T-helper 17 cell (primary cell): ENCODE data around the gene MAGI1. TPM values are rescaled to one million over a fixed set of nuclear protein-coding genes. Genes with fewer than 3 reads are reported as not detected.

ENCODE experiments used
- ATAC-seq: fragments of 150-1000 bp; cut with Tn5 transposase; 2 replicates; pipeline ENCODE4 v1.10.0; 2021; ENCODE audit warnings: mild to moderate bottlenecking, moderate library complexity
- DNase-seq, 3 donors: peaks; one replicate each; pipeline versions ENCODE4 v3.0.0 to v3.0.0-alpha.2; 2020 to 2021
- H3K9me3 ChIP-seq: one replicate; pipeline ENCODE4 v1.7.0; 2013; ENCODE audit warnings: low read length, mild to moderate bottlenecking; ENCODE audit not compliant: control insufficient read depth, poor library complexity, severe bottlenecking
- H3K27ac Mint-ChIP-seq: one replicate; pipeline ENCODE4 v1.8.0; 2022; ENCODE audit warnings: mild to moderate bottlenecking, moderate library complexity, mixed read lengths
- H3K27me3 Mint-ChIP-seq: one replicate; pipeline ENCODE4 v1.8.0; 2022; ENCODE audit warnings: mixed read lengths
- H3K36me3 Mint-ChIP-seq: one replicate; pipeline ENCODE4 v1.8.0; 2022; ENCODE audit warnings: low read depth, mixed read lengths
- H3K4me1 Mint-ChIP-seq: one replicate; pipeline ENCODE4 v1.8.0; 2022; ENCODE audit warnings: mild to moderate bottlenecking, mixed read lengths
- H3K4me3 Mint-ChIP-seq: one replicate; pipeline ENCODE4 v1.8.0; 2022; ENCODE audit warnings: mild to moderate bottlenecking, moderate library complexity, mixed read lengths
- total RNA-seq, 4 donors: library from RNA in 2 of 4; stranded (reverse) in 2 of 4; gene quantifications; one replicate each; pipeline ENCODE4 v1.2.3 and lab custom pipeline; 2022 to 2026

Gene MAGI1
- total RNA-seq, 2 donors from 2014 or later = not detected

- Mint-ChIP-seq H3K36me3 (no peaks in the 10 kb centered on the region), H3K4me1 (no peaks in the 10 kb centered on the region), H3K4me3 (no peak overlapping the region), H3K27me3 (no peaks in the 10 kb centered on the region), H3K27ac (no peak overlapping the region)
- H3K9me3 ChIP-seq = no peaks in the 10 kb centered on the region
- ATAC-seq (no peak), DNase-seq (no peak)
Observed at GRCh38 chr3:65776494-65776893, 262.2 kb downstream of the MAGI1 start.

- Mint-ChIP-seq H3K4me1 (no peaks in the 10 kb centered on the region), H3K27ac (no peak overlapping the region), H3K4me3 (no peak overlapping the region), H3K36me3 (no peaks in the 10 kb centered on the region), H3K27me3 (no peaks in the 10 kb centered on the region)
- H3K9me3 ChIP-seq = no peaks in the 10 kb centered on the region
- ATAC-seq (no peak), DNase-seq (no peak)
Observed at GRCh38 chr3:65776081-65776480, 262.6 kb downstream of the MAGI1 start.

GRCh38 chr3:65772758-65773157, 266.0 kb downstream of the MAGI1 start:
- no peaks in the 10 kb centered on the region for H3K4me1 Mint-ChIP-seq
- no peak for DNase-seq
- no peak for ATAC-seq
- H3K36me3 Mint-ChIP-seq = no peaks in the 10 kb centered on the region
- H3K27me3 Mint-ChIP-seq = no peaks in the 10 kb centered on the region
- H3K27ac Mint-ChIP-seq = no peak overlapping the region
- H3K4me3 Mint-ChIP-seq = no peak overlapping the region
- no peaks in the 10 kb centered on the region for H3K9me3 ChIP-seq

GRCh38 chr3:65767551-65767950, 271.2 kb downstream of the MAGI1 start:
- Mint-ChIP-seq H3K4me1 (no peaks in the 10 kb centered on the region), H3K4me3 (no peak overlapping the region), H3K27ac (no peak overlapping the region), H3K36me3 (no peaks in the 10 kb centered on the region), H3K27me3 (no peaks in the 10 kb centered on the region)
- DNase-seq (no peak), ATAC-seq (no peak)
- H3K9me3 ChIP-seq = no peaks in the 10 kb centered on the region

- no peaks in the 10 kb centered on the region for H3K9me3 ChIP-seq
- ATAC-seq = no peak
- DNase-seq = no peak
- Mint-ChIP-seq H3K4me3 (no peak overlapping the region), H3K27me3 (no peaks in the 10 kb centered on the region), H3K27ac (no peak overlapping the region), H3K4me1 (no peaks in the 10 kb centered on the region), H3K36me3 (no peaks in the 10 kb centered on the region)
Observed at GRCh38 chr3:65762235-65762580, 276.5 kb downstream of the MAGI1 start.

- ATAC-seq (no peak), DNase-seq (no peak)
- Mint-ChIP-seq H3K27me3 (no peaks in the 10 kb centered on the region), H3K36me3 (no peaks in the 10 kb centered on the region), H3K4me1 (no peaks in the 10 kb centered on the region), H3K4me3 (no peak overlapping the region), H3K27ac (no peak overlapping the region)
- no peaks in the 10 kb centered on the region for H3K9me3 ChIP-seq
Observed at GRCh38 chr3:65761446-65762234, 277.1 kb downstream of the MAGI1 start.

GRCh38 chr3:65758876-65759598, 279.7 kb downstream of the MAGI1 start:
- Mint-ChIP-seq H3K4me1 (no peaks in the 10 kb centered on the region), H3K4me3 (no peak overlapping the region), H3K36me3 (no peaks in the 10 kb centered on the region), H3K27me3 (no peaks in the 10 kb centered on the region), H3K27ac (no peak overlapping the region)
- DNase-seq (no peak), ATAC-seq (no peak)
- no peaks in the 10 kb centered on the region for H3K9me3 ChIP-seq

GRCh38 chr3:65758438-65758837, 280.3 kb downstream of the MAGI1 start:
- Mint-ChIP-seq H3K4me3 (no peak overlapping the region), H3K4me1 (no peaks in the 10 kb centered on the region), H3K27ac (no peak overlapping the region), H3K36me3 (no peaks in the 10 kb centered on the region), H3K27me3 (no peaks in the 10 kb centered on the region)
- DNase-seq (no peak), ATAC-seq (no peak)
- no peaks in the 10 kb centered on the region for H3K9me3 ChIP-seq

- no peak overlapping the region for H3K27ac Mint-ChIP-seq
- H3K4me3 Mint-ChIP-seq = no peak overlapping the region
- DNase-seq (no peak), ATAC-seq (no peak)
- no peaks in the 10 kb centered on the region for H3K4me1 Mint-ChIP-seq
- no peaks in the 10 kb centered on the region for H3K9me3 ChIP-seq
- H3K36me3 Mint-ChIP-seq = no peaks in the 10 kb centered on the region
- H3K27me3 Mint-ChIP-seq = peaks cover 5% of the 10 kb centered on the region
Observed at GRCh38 chr3:65752636-65753035, 286.1 kb downstream of the MAGI1 start.

- no peak for DNase-seq
- no peak for ATAC-seq
- Mint-ChIP-seq H3K27ac (no peak overlapping the region), H3K4me1 (no peaks in the 10 kb centered on the region), H3K27me3 (peaks cover 5% of the 10 kb centered on the region), H3K36me3 (no peaks in the 10 kb centered on the region), H3K4me3 (no peak overlapping the region)
- H3K9me3 ChIP-seq = no peaks in the 10 kb centered on the region
Observed at GRCh38 chr3:65751123-65751700, 287.5 kb downstream of the MAGI1 start.

- peaks cover 2% of the 10 kb centered on the region for H3K4me1 Mint-ChIP-seq
Observed at GRCh38 chr3:65749066-65749465, 289.7 kb downstream of the MAGI1 start.

GRCh38 chr3:65748326-65748725, 290.4 kb downstream of the MAGI1 start:
- H3K27ac Mint-ChIP-seq = no peak overlapping the region
- DNase-seq (no peak), ATAC-seq (no peak)
- H3K9me3 ChIP-seq = no peaks in the 10 kb centered on the region
- peaks cover 2% of the 10 kb centered on the region for H3K4me1 Mint-ChIP-seq
- no peak overlapping the region for H3K4me3 Mint-ChIP-seq
- H3K27me3 Mint-ChIP-seq = peaks cover 5% of the 10 kb centered on the region
- H3K36me3 Mint-ChIP-seq = no peaks in the 10 kb centered on the region

More at GRCh38 chr3:65749066-65749465, 289.7 kb downstream of the MAGI1 start:
- H3K27ac Mint-ChIP-seq = no peak overlapping the region
- no peak for DNase-seq
- no peak overlapping the region for H3K4me3 Mint-ChIP-seq
- H3K9me3 ChIP-seq = no peaks in the 10 kb centered on the region
- no peaks in the 10 kb centered on the region for H3K36me3 Mint-ChIP-seq
- ATAC-seq = no peak
- H3K27me3 Mint-ChIP-seq = peaks cover 5% of the 10 kb centered on the region

- H3K4me3 Mint-ChIP-seq = no peak overlapping the region
- no peaks in the 10 kb centered on the region for H3K36me3 Mint-ChIP-seq
- DNase-seq (no peak), ATAC-seq (no peak)
- H3K4me1 Mint-ChIP-seq = peaks cover 2% of the 10 kb centered on the region
- no peak overlapping the region for H3K27ac Mint-ChIP-seq
- H3K9me3 ChIP-seq = no peaks in the 10 kb centered on the region
- H3K27me3 Mint-ChIP-seq = peaks cover 5% of the 10 kb centered on the region
Observed at GRCh38 chr3:65746848-65747247, 291.9 kb downstream of the MAGI1 start.
